ENCODE measurements around the gene DPEP2. TPM values are rescaled to one million over a fixed set of nuclear protein-coding genes. Genes with fewer than 3 reads are reported as not detected.

DPEP2 gene
- total RNA-seq, 1 donor from 2014 or later = 1.0 TPM

DNA sequence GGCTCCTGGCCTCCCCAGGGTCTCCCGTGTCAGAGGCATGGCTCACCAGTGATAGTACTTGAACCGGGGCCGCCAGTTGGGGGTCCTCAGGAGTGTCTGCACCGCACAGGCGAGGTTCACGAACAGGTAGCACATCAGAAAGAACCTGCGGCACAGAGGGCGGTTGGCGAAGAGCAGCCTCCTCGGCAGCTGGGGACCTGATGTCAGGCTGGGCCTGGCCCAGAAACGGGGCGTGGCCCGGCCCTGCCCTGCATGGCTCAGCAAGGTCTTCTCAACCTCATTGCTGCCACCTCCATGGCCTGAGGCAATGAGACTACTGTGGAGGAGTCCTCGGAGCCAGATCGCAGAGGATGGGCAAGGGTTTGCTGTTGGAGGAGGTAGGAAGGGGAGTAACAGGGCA, 51.3 kb downstream of the DPEP2 start:
- no peak for DNase-seq (ENCODE audit: low spot score)
- Mint-ChIP-seq H3K4me3 (ENCODE audit: unreplicated experiment) (no peak overlapping the region), H3K27me3 (ENCODE audit: unreplicated experiment) (peaks cover 8% of the 10 kb centered on the region), H3K9me3 (ENCODE audit: unreplicated experiment) (no peaks in the 10 kb centered on the region), H3K27ac (ENCODE audit: unreplicated experiment) (no peak overlapping the region), H3K36me3 (ENCODE audit: low read depth, unreplicated experiment) (peaks cover 9% of the 10 kb centered on the region), H3K4me1 (ENCODE audit: unreplicated experiment) (no peaks in the 10 kb centered on the region)
- TF ChIP-seq, protein P1, sequence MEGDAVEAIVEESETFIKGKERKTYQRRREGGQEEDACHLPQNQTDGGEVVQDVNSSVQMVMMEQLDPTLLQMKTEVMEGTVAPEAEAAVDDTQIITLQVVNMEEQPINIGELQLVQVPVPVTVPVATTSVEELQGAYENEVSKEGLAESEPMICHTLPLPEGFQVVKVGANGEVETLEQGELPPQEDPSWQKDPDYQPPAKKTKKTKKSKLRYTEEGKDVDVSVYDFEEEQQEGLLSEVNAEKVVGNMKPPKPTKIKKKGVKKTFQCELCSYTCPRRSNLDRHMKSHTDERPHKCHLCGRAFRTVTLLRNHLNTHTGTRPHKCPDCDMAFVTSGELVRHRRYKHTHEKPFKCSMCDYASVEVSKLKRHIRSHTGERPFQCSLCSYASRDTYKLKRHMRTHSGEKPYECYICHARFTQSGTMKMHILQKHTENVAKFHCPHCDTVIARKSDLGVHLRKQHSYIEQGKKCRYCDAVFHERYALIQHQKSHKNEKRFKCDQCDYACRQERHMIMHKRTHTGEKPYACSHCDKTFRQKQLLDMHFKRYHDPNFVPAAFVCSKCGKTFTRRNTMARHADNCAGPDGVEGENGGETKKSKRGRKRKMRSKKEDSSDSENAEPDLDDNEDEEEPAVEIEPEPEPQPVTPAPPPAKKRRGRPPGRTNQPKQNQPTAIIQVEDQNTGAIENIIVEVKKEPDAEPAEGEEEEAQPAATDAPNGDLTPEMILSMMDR (IDR thresholded peaks at IDR 0.05; ENCODE audit: unreplicated experiment) = no peak

DNA sequence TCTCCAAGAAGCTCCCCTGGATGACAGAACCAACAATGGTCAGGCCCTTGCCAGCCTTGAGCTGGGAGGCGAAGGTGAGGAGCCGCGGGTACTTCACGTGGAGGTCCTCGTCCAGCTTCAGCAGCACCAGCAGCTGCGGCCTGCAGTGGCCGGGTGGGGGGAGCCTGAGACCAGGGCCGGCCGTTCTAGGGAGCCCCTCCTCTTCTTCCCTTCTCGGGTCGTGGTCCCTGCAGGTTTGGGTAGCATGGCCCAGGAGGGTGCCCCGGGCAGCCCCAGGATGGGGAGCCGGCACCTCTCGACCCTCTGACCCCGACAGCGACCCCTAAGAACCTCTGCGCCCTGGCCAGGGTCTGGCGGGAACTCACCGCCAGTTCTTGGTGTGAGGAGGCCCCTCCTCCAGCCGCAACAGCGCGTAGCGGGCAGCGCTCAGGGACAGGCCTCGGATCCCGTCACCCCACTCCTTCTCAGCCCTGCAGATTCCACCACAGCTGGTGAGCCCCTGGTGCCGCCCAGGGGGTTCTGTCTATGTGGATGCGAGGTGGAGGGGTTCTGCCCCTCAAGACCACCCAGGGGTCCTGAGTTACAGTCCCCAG, 52.2 kb downstream of the DPEP2 start:
- H3K36me3 Mint-ChIP-seq (ENCODE audit: low read depth, unreplicated experiment) = peaks cover 7% of the 10 kb centered on the region
- H3K4me3 Mint-ChIP-seq (ENCODE audit: unreplicated experiment) = no peak overlapping the region
- H3K27ac Mint-ChIP-seq (ENCODE audit: unreplicated experiment) = no peak overlapping the region
- no peaks in the 10 kb centered on the region for H3K9me3 Mint-ChIP-seq (ENCODE audit: unreplicated experiment)
- DNase-seq (ENCODE audit: low spot score) = no peak
- TF ChIP-seq, protein P1 (IDR thresholded peaks at IDR 0.05; ENCODE audit: unreplicated experiment) = no peak
- no peaks in the 10 kb centered on the region for H3K4me1 Mint-ChIP-seq (ENCODE audit: unreplicated experiment)
- peaks cover 6% of the 10 kb centered on the region for H3K27me3 Mint-ChIP-seq (ENCODE audit: unreplicated experiment)

DNA sequence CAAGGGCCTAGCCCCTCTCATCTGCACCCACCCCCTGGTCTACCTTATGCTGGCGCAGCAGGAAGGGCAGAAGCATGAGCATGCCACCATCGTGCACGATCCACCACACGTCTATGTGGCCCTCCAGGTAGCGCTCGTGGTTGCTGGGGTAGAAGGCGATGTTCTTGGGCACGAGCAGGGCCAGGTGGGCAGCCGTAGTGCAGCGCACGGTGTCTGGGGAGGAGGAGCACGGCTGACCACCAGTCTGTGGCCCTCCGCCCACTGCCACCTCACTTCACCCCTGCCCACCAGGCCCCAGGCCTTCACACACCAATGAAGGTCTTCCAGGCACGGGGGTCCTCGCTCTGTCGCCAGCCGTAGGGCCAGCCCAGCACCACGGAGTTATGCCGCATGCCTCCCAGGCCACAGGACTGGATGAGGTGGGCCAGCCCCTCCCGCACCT, 53.1 kb downstream of the DPEP2 start:
- no peak for DNase-seq (ENCODE audit: low spot score)
- Mint-ChIP-seq H3K36me3 (ENCODE audit: low read depth, unreplicated experiment) (peaks cover 4% of the 10 kb centered on the region), H3K27ac (ENCODE audit: unreplicated experiment) (no peak overlapping the region), H3K4me3 (ENCODE audit: unreplicated experiment) (no peak overlapping the region), H3K4me1 (ENCODE audit: unreplicated experiment) (no peaks in the 10 kb centered on the region), H3K9me3 (ENCODE audit: unreplicated experiment) (no peaks in the 10 kb centered on the region), H3K27me3 (ENCODE audit: unreplicated experiment) (peaks cover 6% of the 10 kb centered on the region)
- TF ChIP-seq, protein P1 (IDR thresholded peaks at IDR 0.05; ENCODE audit: unreplicated experiment) = no peak

DNA sequence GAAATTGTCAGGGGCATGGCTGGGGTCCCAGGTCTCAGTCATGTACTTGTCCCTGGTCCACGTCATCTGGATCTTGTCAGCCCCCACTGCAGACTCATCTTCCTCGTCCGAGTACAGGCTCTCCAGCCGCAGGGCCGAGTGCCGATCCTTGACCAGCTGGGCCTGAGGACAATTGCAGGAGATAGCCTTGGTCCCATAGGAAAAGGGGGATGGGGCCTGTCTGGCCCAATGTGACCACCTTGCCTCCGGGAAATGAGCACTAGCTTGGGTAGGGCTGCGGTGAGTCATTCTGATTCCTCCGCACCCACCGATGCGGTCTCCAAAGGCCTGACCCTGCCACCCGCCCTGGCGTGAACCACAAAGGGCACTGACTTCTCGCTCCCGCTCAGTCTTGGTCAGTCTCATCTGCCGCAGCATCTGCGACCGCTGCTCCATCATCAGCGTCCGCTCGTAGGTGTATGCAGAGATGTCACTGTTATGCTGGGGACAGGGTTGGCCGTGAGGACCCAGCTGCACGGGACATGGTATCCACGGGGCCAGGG, 53.8 kb downstream of the DPEP2 start:
- DNase-seq (ENCODE audit: low spot score) = no peak
- Mint-ChIP-seq H3K4me3 (ENCODE audit: unreplicated experiment) (no peak overlapping the region), H3K4me1 (ENCODE audit: unreplicated experiment) (no peaks in the 10 kb centered on the region), H3K27ac (ENCODE audit: unreplicated experiment) (no peak overlapping the region), H3K36me3 (ENCODE audit: low read depth, unreplicated experiment) (peaks cover 4% of the 10 kb centered on the region), H3K9me3 (ENCODE audit: unreplicated experiment) (no peaks in the 10 kb centered on the region), H3K27me3 (ENCODE audit: unreplicated experiment) (peaks cover 4% of the 10 kb centered on the region)
- TF ChIP-seq, protein P1 (IDR thresholded peaks at IDR 0.05; ENCODE audit: unreplicated experiment) = no peak

DNA sequence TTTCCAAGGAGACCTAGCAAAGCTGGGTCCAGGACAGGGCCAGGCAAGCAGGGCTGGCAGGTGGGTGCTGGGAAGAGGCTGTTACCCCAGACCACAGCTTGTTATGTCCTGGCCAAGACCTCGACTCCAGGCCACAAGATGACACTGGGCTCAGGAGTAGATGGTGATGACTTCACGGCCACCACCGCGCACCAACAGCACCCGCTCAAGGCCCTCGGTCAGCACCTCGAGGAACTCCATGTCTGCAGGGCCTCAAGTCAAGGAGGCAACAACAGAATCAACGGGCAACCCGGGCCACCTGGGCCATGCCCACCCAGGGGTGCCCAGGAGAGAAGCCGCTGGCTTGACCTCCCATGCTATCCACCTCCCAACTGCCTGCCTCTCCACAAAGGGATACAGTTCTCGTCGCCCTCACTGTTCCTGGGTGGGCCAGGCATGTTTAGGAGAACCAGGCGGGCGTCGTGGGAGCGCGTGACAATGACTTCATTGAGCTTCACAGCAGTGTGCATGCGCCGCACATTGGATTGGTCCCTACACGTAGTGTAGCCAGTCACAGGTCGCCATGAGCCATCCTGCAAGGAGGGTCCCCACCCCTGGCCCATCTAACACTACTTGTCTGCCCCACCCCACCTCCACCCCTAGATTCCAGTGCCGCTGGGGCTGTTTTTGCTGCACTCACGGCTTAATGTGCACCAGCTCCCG, 54.4 kb downstream of the DPEP2 start:
- H3K9me3 Mint-ChIP-seq (ENCODE audit: unreplicated experiment) = no peaks in the 10 kb centered on the region
- no peaks in the 10 kb centered on the region for H3K4me1 Mint-ChIP-seq (ENCODE audit: unreplicated experiment)
- H3K27ac Mint-ChIP-seq (ENCODE audit: unreplicated experiment) = no peak overlapping the region
- no peak for DNase-seq (ENCODE audit: low spot score)
- H3K27me3 Mint-ChIP-seq (ENCODE audit: unreplicated experiment) = peaks cover 4% of the 10 kb centered on the region
- peaks cover 4% of the 10 kb centered on the region for H3K36me3 Mint-ChIP-seq (ENCODE audit: low read depth, unreplicated experiment)
- TF ChIP-seq, protein P1 (IDR thresholded peaks at IDR 0.05; ENCODE audit: unreplicated experiment) = no peak
- H3K4me3 Mint-ChIP-seq (ENCODE audit: unreplicated experiment) = no peak overlapping the region

Measured in endothelial cell (in vitro differentiated cells).